Measurements from ENCODE around the gene CD320. TPM values are rescaled to one million over a fixed set of nuclear protein-coding genes. Genes with fewer than 3 reads are reported as not detected.
A peak's percentile ranks its signal among the peaks of the same experiment; 100 is the strongest.
"Not testable (repeated sequence)": the region's sequence is repeated elsewhere in the genome, so short reads cannot be mapped to it uniquely, and the experiment has no call there.

The CD320 gene
- 10 to 100 TPM; 44.1 to 58.3 TPM for total RNA-seq
- 10 to 100 TPM; 30.4 to 42.5 (median 34.0) TPM for polyA plus RNA-seq (ENCODE audit: insufficient read length in 6 of 6)
- long read RNA-seq, donor 1, transcript CD320-201 (5 exons, 1,250 nt) = major isoform, 37 of 54 reads
- long read RNA-seq, donor 1, partial matches to known transcripts = 16 of 54 reads
- long read RNA-seq, donor 1, other reads (novel, unspliced or antisense) = 0 of 54 reads
- long read RNA-seq, donor 2, transcript CD320-201 (5 exons, 1,250 nt) = major isoform, 34 of 39 reads
- long read RNA-seq, donor 2, partial matches to known transcripts = 0 of 39 reads
- long read RNA-seq, donor 2, other reads (novel, unspliced or antisense) = 0 of 39 reads
- long read RNA-seq, donor 3, transcript CD320-201 (5 exons, 1,250 nt) = major isoform, 23 of 24 reads
- long read RNA-seq, donor 3, partial matches to known transcripts = 0 of 24 reads
- long read RNA-seq, donor 3, other reads (novel, unspliced or antisense) = 0 of 24 reads
- long read RNA-seq, donor 4, transcript CD320-201 (5 exons, 1,250 nt) = major isoform, 103 of 113 reads
- long read RNA-seq, donor 4, partial matches to known transcripts = 2 of 113 reads
- long read RNA-seq, donor 4, other reads (novel, unspliced or antisense) = 6 of 113 reads
- long read RNA-seq, donor 5, transcript CD320-201 (5 exons, 1,250 nt) = major isoform, 27 of 29 reads
- long read RNA-seq, donor 5, partial matches to known transcripts = 0 of 29 reads
- long read RNA-seq, donor 5, other reads (novel, unspliced or antisense) = 0 of 29 reads
- long read RNA-seq, donor 6, transcript CD320-201 (5 exons, 1,250 nt) = major isoform, 31 of 32 reads
- long read RNA-seq, donor 6, partial matches to known transcripts = 0 of 32 reads
- long read RNA-seq, donor 6, other reads (novel, unspliced or antisense) = 0 of 32 reads
- long read RNA-seq, donor 7, transcript CD320-201 (5 exons, 1,250 nt) = major isoform, 10 of 10 reads
- long read RNA-seq, donor 7, partial matches to known transcripts = 0 of 10 reads
- long read RNA-seq, donor 7, other reads (novel, unspliced or antisense) = 0 of 10 reads
- long read RNA-seq, donor 8, transcript CD320-201 (5 exons, 1,250 nt) = major isoform, 26 of 28 reads
- long read RNA-seq, donor 8, partial matches to known transcripts = 0 of 28 reads
- long read RNA-seq, donor 8, other reads (novel, unspliced or antisense) = 0 of 28 reads
- long read RNA-seq, donor 9 = 0 reads
- long read RNA-seq, donor 10, transcript CD320-201 (5 exons, 1,250 nt) = major isoform, 228 of 253 reads
- long read RNA-seq, donor 10, partial matches to known transcripts = 1 of 253 reads
- long read RNA-seq, donor 10, other reads (novel, unspliced or antisense) = 20 of 253 reads
- long read RNA-seq, donor 11 = 0 reads
- long read RNA-seq, donor 12, transcript CD320-201 (5 exons, 1,250 nt) = major isoform, 24 of 26 reads
- long read RNA-seq, donor 12, partial matches to known transcripts = 0 of 26 reads
- long read RNA-seq, donor 12, other reads (novel, unspliced or antisense) = 0 of 26 reads

GRCh38 chr19:8307965-8308866 is at the start of gene CD320:
TSS of gene CD320 (minus strand) at chr19:8308358. CDS start at chr19:8308290, 68 bp downstream.
- ATAC-seq (peak; percentile 98), DNase-seq (peak; percentile 89 to 97 (median 92))
- H3K36me3 ChIP-seq = peaks cover 0 to 46% of the 10 kb centered on the region in 2 donors
- H3K4me1 ChIP-seq = peaks cover 13 to 56% of the 10 kb centered on the region in 2 donors
- intact Hi-C loops (cut with DNase I) = no loop called here
- peaks cover 0 to 5% of the 10 kb centered on the region in 2 donors for H3K27me3 ChIP-seq
- H3K9me3 ChIP-seq = no peaks in the 10 kb centered on the region
- peak within 1 kb of the TSS; percentile 13 to 74 for H3K27ac ChIP-seq
- TF ChIP-seq CTCF (IDR thresholded peaks at IDR 0.05) = no peak
- peak within 1 kb of the TSS; percentile 46 to 53 for H3K4me3 ChIP-seq

- Histone ChIP-seq H3K27me3 (peaks cover 0 to 14% of the 10 kb centered on the region in 2 donors), H3K4me3 (no peak overlapping the region), H3K9me3 (no peaks in the 10 kb centered on the region), H3K36me3 (no peaks in the 10 kb centered on the region), H3K4me1 (peaks cover 11 to 65% of the 10 kb centered on the region in 2 donors), H3K27ac (no peak overlapping the region)
- peak in 1 of 4 donors; percentile 13 for DNase-seq
- no peak for TF ChIP-seq CTCF (IDR thresholded peaks at IDR 0.05)
- no peak for ATAC-seq
- intact Hi-C loops (cut with DNase I) = loop anchor here in 1 of 2 donors (5.0 kb wide), 1 partner anchor 145 kb away; the partner anchor contains the start of gene PRAM1
These were observed 48.9 kb upstream of the CD320 start for GRCh38 chr19:8357007-8357521.

- intact Hi-C loops (cut with DNase I) = loop anchor here in 1 of 2 donors (5.0 kb wide), 1 partner anchor 146 kb away; the partner anchor contains the start of gene PRAM1
- Histone ChIP-seq H3K9me3 (no peaks in the 10 kb centered on the region), H3K4me1 (peaks cover 6 to 52% of the 10 kb centered on the region in 2 donors), H3K27me3 (peaks cover 0 to 10% of the 10 kb centered on the region in 2 donors), H3K27ac (peak overlapping the region in 1 of 2 donors; percentile 26), H3K4me3 (no peak overlapping the region), H3K36me3 (no peaks in the 10 kb centered on the region)
- no peak for TF ChIP-seq CTCF (IDR thresholded peaks at IDR 0.05)
- peak in 1 of 4 donors; percentile 70 for DNase-seq
- ATAC-seq = peak; percentile 82
These were observed 47.7 kb upstream of the CD320 start for GRCh38 chr19:8355631-8356402.

GRCh38 chr19:8352845-8353244 is 44.7 kb upstream of the CD320 start:
- H3K27ac ChIP-seq, H3K4me3 ChIP-seq, DNase-seq, ATAC-seq, H3K36me3 ChIP-seq, H3K9me3 ChIP-seq: not testable (repeated sequence)
- intact Hi-C loops (cut with DNase I) = loop anchor here in 1 of 2 donors (5.0 kb wide), 1 partner anchor 49 kb away; no protein-coding TSS in a partner anchor
- Histone ChIP-seq H3K27me3 (peaks cover 0 to 10% of the 10 kb centered on the region in 2 donors), H3K4me1 (peaks cover 6 to 52% of the 10 kb centered on the region in 2 donors)

Data from left lung (tissue), 14 donors.